CD4-positive, alpha-beta T cell treated with Interleukin-12 subunit alpha and Interleukin-12 subunit beta, for 1 hour (primary cell): ENCODE results near the gene SMTNL2.
"Not testable (repeated sequence)": the region's sequence is repeated elsewhere in the genome, so short reads cannot be mapped to it uniquely, and the experiment has no call there.

Source experiments
- DNase-seq: peaks from one replicate; pipeline ENCODE4 v3.0.0-alpha.2; 2020

The SMTNL2 gene

GRCh38 chr17:4587803-4588202, 3.5 kb downstream of the SMTNL2 start:
- no peak for DNase-seq

GRCh38 chr17:4588391-4588790, 4.1 kb downstream of the SMTNL2 start:
- no peak for DNase-seq

- DNase-seq = no peak
These were observed 4.7 kb downstream of the SMTNL2 start for GRCh38 chr17:4588898-4589625.

- not testable (repeated sequence) for DNase-seq
These were observed 5.7 kb downstream of the SMTNL2 start for GRCh38 chr17:4590042-4590441.

- no peak for DNase-seq
These were observed 6.7 kb downstream of the SMTNL2 start for GRCh38 chr17:4590981-4591453.

GRCh38 chr17:4591529-4591928, 7.2 kb downstream of the SMTNL2 start:
- DNase-seq = no peak

GRCh38 chr17:4592240-4593005, 8.1 kb downstream of the SMTNL2 start:
- no peak for DNase-seq

GRCh38 chr17:4593021-4593421, 8.7 kb downstream of the SMTNL2 start:
- DNase-seq = no peak

- no peak for DNase-seq
These were observed 10.1 kb downstream of the SMTNL2 start for GRCh38 chr17:4594406-4594805.

GRCh38 chr17:4594931-4595684, 10.8 kb downstream of the SMTNL2 start:
- peak; percentile 17 for DNase-seq

GRCh38 chr17:4595685-4596342, 11.5 kb downstream of the SMTNL2 start:
- DNase-seq = not testable (repeated sequence)

- no peak for DNase-seq
These were observed 12.5 kb downstream of the SMTNL2 start for GRCh38 chr17:4596636-4597380.

GRCh38 chr17:4597975-4598374, 13.6 kb downstream of the SMTNL2 start:
- no peak for DNase-seq

GRCh38 chr17:4598776-4599504, 14.6 kb downstream of the SMTNL2 start:
- no peak for DNase-seq

- DNase-seq = no peak
These were observed 15.4 kb downstream of the SMTNL2 start for GRCh38 chr17:4599505-4600281.

GRCh38 chr17:4600563-4600962, 16.2 kb downstream of the SMTNL2 start:
- no peak for DNase-seq

- no peak for DNase-seq
These were observed 17.0 kb downstream of the SMTNL2 start for GRCh38 chr17:4601326-4601725.

- no peak for DNase-seq
These were observed 17.7 kb downstream of the SMTNL2 start for GRCh38 chr17:4602041-4602440.

- DNase-seq = no peak
These were observed 19.8 kb downstream of the SMTNL2 start for GRCh38 chr17:4604111-4604644.

GRCh38 chr17:4604736-4605135, 20.4 kb downstream of the SMTNL2 start:
- DNase-seq = not testable (repeated sequence)
